OCI-LY1 (cell line): ENCODE measurements around the gene AIP.
"Not testable (repeated sequence)": the region's sequence is repeated elsewhere in the genome, so short reads cannot be mapped to it uniquely, and the experiment has no call there.

ENCODE experiments used
- H2AFZ ChIP-seq: fragments of 200-600 bp; sonication (generic), shearing (Covaris generic); 2 replicates; pipeline ENCODE4 v1.6.0; 2014; ENCODE audit warnings: antibody characterized with exemption, mild to moderate bottlenecking, low read length
- H3F3A ChIP-seq: fragments of 200-600 bp; sonication (generic), shearing (Covaris generic); 2 replicates; pipeline ENCODE4 v1.6.0; 2014; ENCODE audit warnings: mild to moderate bottlenecking, antibody characterized with exemption, low read length, moderate library complexity; ENCODE audit not compliant: insufficient read depth
- H3K27ac ChIP-seq: fragments of 200-600 bp; sonication (generic); 2 replicates; pipeline ENCODE4 v1.5.1; 2014; ENCODE audit warnings: low read length, mixed run types, mild to moderate bottlenecking, low read depth; ENCODE audit not compliant: poor library complexity, severe bottlenecking
- H3K27me3 ChIP-seq: fragments of 200-600 bp; sonication (generic); 2 replicates; pipeline ENCODE4 v1.6.0; 2014; ENCODE audit warnings: antibody characterized with exemption, mild to moderate bottlenecking, low read length, moderate library complexity; ENCODE audit not compliant: insufficient read depth
- H3K36me3 ChIP-seq: fragments of 200-600 bp; sonication (generic); 2 replicates; pipeline ENCODE4 v1.6.1; 2014; ENCODE audit warnings: mild to moderate bottlenecking, antibody characterized with exemption, low read length, moderate library complexity, mixed read lengths; ENCODE audit not compliant: insufficient read depth
- H3K4me1 ChIP-seq: fragments of 200-600 bp; sonication (generic); 2 replicates; pipeline ENCODE4 v1.5.1; 2014; ENCODE audit warnings: mild to moderate bottlenecking, low read length, moderate library complexity; ENCODE audit not compliant: insufficient read depth, severe bottlenecking
- H3K4me2 ChIP-seq: fragments of 200-600 bp; sonication (generic), shearing (Covaris generic); 2 replicates; pipeline ENCODE4 v1.6.1; 2014; ENCODE audit warnings: low read length
- H3K4me3 ChIP-seq: fragments of 200-600 bp; sonication (generic); 2 replicates; pipeline ENCODE4 v1.5.1; 2014; ENCODE audit warnings: low read length, low read depth, mild to moderate bottlenecking, mixed read lengths; ENCODE audit not compliant: poor library complexity, severe bottlenecking
- H3K79me2 ChIP-seq: fragments of 200-600 bp; shearing (Covaris generic); 2 replicates; pipeline ENCODE4 v1.6.1; 2016; ENCODE audit warnings: mixed run types, low read length, mixed read lengths; ENCODE audit not compliant: insufficient read depth
- H3K9ac ChIP-seq: fragments of 200-600 bp; sonication (generic), shearing (Covaris generic); 2 replicates; pipeline ENCODE4 v1.6.1; 2014; ENCODE audit warnings: mild to moderate bottlenecking, low read length, mixed read lengths
- H3K9me2 ChIP-seq: fragments of 200-600 bp; sonication (generic), shearing (Covaris generic); 2 replicates; pipeline ENCODE4 v1.6.1; 2014; ENCODE audit warnings: low read depth, mild to moderate bottlenecking, low read length, mixed read lengths
- H3K9me3 ChIP-seq: fragments of 200-600 bp; shearing (Covaris generic); 2 replicates; pipeline ENCODE4 v1.6.1; 2014; ENCODE audit warnings: low read length, mixed read lengths
- H4K20me1 ChIP-seq: fragments of 200-600 bp; sonication (generic), shearing (Covaris generic); 2 replicates; pipeline ENCODE4 v1.6.0; 2016; ENCODE audit warnings: mild to moderate bottlenecking, low read length; ENCODE audit not compliant: insufficient read depth
- CTCF ChIP-seq: fragments of 200-600 bp; sonication (generic), shearing (Covaris generic); IDR thresholded peaks from 2 replicates; pipeline ENCODE4 v1.5.1; 2017; ENCODE audit warnings: mild to moderate bottlenecking, antibody characterized with exemption, low read length, moderate library complexity, mixed read lengths
- EZH2 ChIP-seq: fragments of 200-600 bp; sonication (generic), shearing (Covaris generic); IDR thresholded peaks from 2 replicates; pipeline ENCODE4 v1.8.0; 2017; ENCODE audit warnings: borderline replicate concordance, mixed run types, mild to moderate bottlenecking, antibody characterized with exemption, low read length, moderate library complexity, mixed read lengths

AIP gene

GRCh38 chr11:67483831-67484665 is 1.2 kb downstream of the AIP start:
- peak overlapping the region; percentile 56 for H3K4me3 ChIP-seq
- H3F3A ChIP-seq, result 0 out of 2 replicates have a peak, but pooled peaks cover 2% of the 10 kb centered on the region
- H3K36me3 ChIP-seq, result peaks cover 11% of the 10 kb centered on the region; the same call in 1 of the 2 replicates
- no peak overlapping the region for H2AFZ ChIP-seq
- H3K9me2 ChIP-seq, result no peaks in the 10 kb centered on the region
- H3K79me2 ChIP-seq, result no peaks in the 10 kb centered on the region
- peak overlapping the region; percentile 88 for H3K9ac ChIP-seq
- TF ChIP-seq CTCF, result no peak
- no peak for TF ChIP-seq EZH2
- H4K20me1 ChIP-seq, result no peaks in the 10 kb centered on the region
- H3K9me3 ChIP-seq, result no peaks in the 10 kb centered on the region
- peak overlapping the region; percentile 99 for H3K4me2 ChIP-seq
- no peaks in the 10 kb centered on the region for H3K27me3 ChIP-seq
- peak overlapping the region; percentile 91 for H3K27ac ChIP-seq
- H3K4me1 ChIP-seq, result peaks cover 47% of the 10 kb centered on the region

- H3K4me3 ChIP-seq, result peak overlapping the region; percentile 56
- H2AFZ ChIP-seq, result no peak overlapping the region
- H3F3A ChIP-seq, result 0 out of 2 replicates have a peak, but pooled peaks cover 2% of the 10 kb centered on the region
- H3K79me2 ChIP-seq, result no peaks in the 10 kb centered on the region
- no peaks in the 10 kb centered on the region for H3K9me2 ChIP-seq
- TF ChIP-seq EZH2 (no peak), CTCF (peak; percentile 30; the same call in 1 of the 2 replicates)
- H3K36me3 ChIP-seq, result peaks cover 20% of the 10 kb centered on the region; the same call in 1 of the 2 replicates
- H3K9ac ChIP-seq, result peak overlapping the region; percentile 88
- peak overlapping the region; percentile 99 for H3K4me2 ChIP-seq
- peak overlapping the region; percentile 91 for H3K27ac ChIP-seq
- H3K27me3 ChIP-seq, result no peaks in the 10 kb centered on the region
- peaks cover 52% of the 10 kb centered on the region for H3K4me1 ChIP-seq
- no peaks in the 10 kb centered on the region for H3K9me3 ChIP-seq
- H4K20me1 ChIP-seq, result no peaks in the 10 kb centered on the region
Measured at GRCh38 chr11:67484847-67485311, 2.1 kb downstream of the AIP start.

- not testable (repeated sequence) for H2AFZ ChIP-seq, H3K27me3 ChIP-seq, H3K9ac ChIP-seq, H3K9me3 ChIP-seq, H3K9me2 ChIP-seq, H3F3A ChIP-seq, H4K20me1 ChIP-seq, H3K79me2 ChIP-seq
- Histone ChIP-seq H3K36me3 (peaks cover 30% of the 10 kb centered on the region; the same call in 1 of the 2 replicates), H3K4me3 (peak overlapping the region; percentile 4), H3K27ac (peak overlapping the region; percentile 91), H3K4me2 (peak overlapping the region; percentile 45), H3K4me1 (peaks cover 53% of the 10 kb centered on the region)
Measured at GRCh38 chr11:67485873-67486361, 3.1 kb downstream of the AIP start.
